Tibial artery (tissue), 4 donors: ENCODE data around the gene CARMIL1.
A peak's percentile ranks its signal among the peaks of the same experiment; 100 is the strongest.

Experiments used
- DNase-seq, 2 donors: peaks; one replicate each; pipeline ENCODE4 v3.0.0-alpha.2; 2019
- H3K27ac ChIP-seq, 2 donors: fragments of 200-600 bp; sonication (generic) in 1 of 2; 1 replicate in 1 of 2; 2 replicates in 1 of 2; pipeline ENCODE4 v1.5.1; 2018 to 2019; ENCODE audit warnings: mild to moderate bottlenecking in 1 of 2
- H3K27me3 ChIP-seq, 2 donors: fragments of 200-600 bp; sonication (generic) in 1 of 2; one replicate each; pipeline versions ENCODE4 v1.5.1 to v1.6.0; 2016 to 2019
- H3K36me3 ChIP-seq, 3 donors: fragments of 200-600 bp; sonication (generic) in 2 of 3; one replicate each; pipeline ENCODE4 v1.5.1; 2016 to 2019; ENCODE audit warnings: mild to moderate bottlenecking in 2 of 3
- H3K4me1 ChIP-seq, 4 donors: fragments of 200-600 bp; sonication (generic) in 2 of 4; 1 replicate in 3 of 4; 2 replicates in 1 of 4; pipeline ENCODE4 v1.5.1; 2016 to 2019
- H3K4me3 ChIP-seq, 2 donors: fragments of 200-600 bp; sonication (generic) in 1 of 2; 1 replicate in 1 of 2; 2 replicates in 1 of 2; pipeline ENCODE4 v1.5.1; 2018 to 2019; ENCODE audit warnings: mild to moderate bottlenecking in 2 of 2
- H3K9me3 ChIP-seq, 3 donors: fragments of 200-600 bp; sonication (generic) in 1 of 3; one replicate each; pipeline ENCODE4 v1.5.1; 2016 to 2019
- CTCF ChIP-seq, 2 experiments: fragments of 200-600 bp in 1 of 2; fragments of 450-650 bp in 1 of 2; IDR thresholded peaks; one replicate each; pipeline ENCODE4 v1.5.1; 2017 to 2019; ENCODE audit warnings: antibody characterized with exemption in 2 of 2, mild to moderate bottlenecking in 1 of 2, moderate library complexity in 1 of 2
- intact Hi-C: fragments of 100-400 bp; cut with DNase I; formaldehyde crosslinking; loops from one replicate; pipeline ENCODE4 v1.15.0; 2023; ENCODE audit warnings: low total_unique reads

The CARMIL1 gene

GRCh38 chr6:25315194-25316177 lies 36.3 kb downstream of the CARMIL1 start:
- no peak for DNase-seq
- Histone ChIP-seq H3K27me3 (no peaks in the 10 kb centered on the region), H3K27ac (peak overlapping the region in 1 of 2 donors; percentile 28)

GRCh38 chr6:25316626-25317025 lies 37.5 kb downstream of the CARMIL1 start:
- no peak for DNase-seq
- Histone ChIP-seq H3K9me3 (no peaks in the 10 kb centered on the region), H3K27ac (peak overlapping the region in 1 of 2 donors; percentile 22), H3K4me1 (peaks cover 0 to 84% (median 22%) of the 10 kb centered on the region in 4 donors), H3K4me3 (no peak overlapping the region), H3K36me3 (no peaks in the 10 kb centered on the region), H3K27me3 (no peaks in the 10 kb centered on the region)
- no peak for TF ChIP-seq CTCF (IDR thresholded peaks at IDR 0.05)
- intact Hi-C loops = no loop called here

More at GRCh38 chr6:25315194-25316177, 36.3 kb downstream of the CARMIL1 start:
- Histone ChIP-seq H3K4me3 (no peak overlapping the region), H3K9me3 (no peaks in the 10 kb centered on the region), H3K36me3 (no peaks in the 10 kb centered on the region), H3K4me1 (peaks cover 0 to 86% (median 31%) of the 10 kb centered on the region in 4 donors)
- TF ChIP-seq CTCF (IDR thresholded peaks at IDR 0.05) = no peak
- intact Hi-C loops = no loop called here

GRCh38 chr6:25318589-25318988 lies 39.4 kb downstream of the CARMIL1 start:
- Histone ChIP-seq H3K27me3 (no peaks in the 10 kb centered on the region), H3K27ac (no peak overlapping the region), H3K4me3 (no peak overlapping the region), H3K4me1 (peaks cover 0 to 76% (median 8%) of the 10 kb centered on the region in 4 donors), H3K9me3 (no peaks in the 10 kb centered on the region), H3K36me3 (no peaks in the 10 kb centered on the region)
- no peak for DNase-seq
- TF ChIP-seq CTCF (IDR thresholded peaks at IDR 0.05) = no peak
- intact Hi-C loops = no loop called here

GRCh38 chr6:25320459-25320858 lies 41.3 kb downstream of the CARMIL1 start:
- Histone ChIP-seq H3K9me3 (no peaks in the 10 kb centered on the region), H3K4me3 (no peak overlapping the region), H3K36me3 (no peaks in the 10 kb centered on the region), H3K27me3 (no peaks in the 10 kb centered on the region), H3K4me1 (peaks cover 0 to 76% (median 13%) of the 10 kb centered on the region in 4 donors), H3K27ac (no peak overlapping the region)
- no peak for DNase-seq
- TF ChIP-seq CTCF (IDR thresholded peaks at IDR 0.05) = no peak
- intact Hi-C loops = no loop called here

GRCh38 chr6:25322692-25323091 lies 43.5 kb downstream of the CARMIL1 start:
- Histone ChIP-seq H3K27me3 (no peaks in the 10 kb centered on the region), H3K9me3 (no peaks in the 10 kb centered on the region), H3K27ac (no peak overlapping the region), H3K36me3 (no peaks in the 10 kb centered on the region), H3K4me3 (no peak overlapping the region), H3K4me1 (peaks cover 0 to 74% (median 18%) of the 10 kb centered on the region in 4 donors)
- intact Hi-C loops = no loop called here
- TF ChIP-seq CTCF (IDR thresholded peaks at IDR 0.05) = no peak
- no peak for DNase-seq
